ENCODE measurements around the gene TMEM221.

- TF ChIP-seq, protein P1, sequence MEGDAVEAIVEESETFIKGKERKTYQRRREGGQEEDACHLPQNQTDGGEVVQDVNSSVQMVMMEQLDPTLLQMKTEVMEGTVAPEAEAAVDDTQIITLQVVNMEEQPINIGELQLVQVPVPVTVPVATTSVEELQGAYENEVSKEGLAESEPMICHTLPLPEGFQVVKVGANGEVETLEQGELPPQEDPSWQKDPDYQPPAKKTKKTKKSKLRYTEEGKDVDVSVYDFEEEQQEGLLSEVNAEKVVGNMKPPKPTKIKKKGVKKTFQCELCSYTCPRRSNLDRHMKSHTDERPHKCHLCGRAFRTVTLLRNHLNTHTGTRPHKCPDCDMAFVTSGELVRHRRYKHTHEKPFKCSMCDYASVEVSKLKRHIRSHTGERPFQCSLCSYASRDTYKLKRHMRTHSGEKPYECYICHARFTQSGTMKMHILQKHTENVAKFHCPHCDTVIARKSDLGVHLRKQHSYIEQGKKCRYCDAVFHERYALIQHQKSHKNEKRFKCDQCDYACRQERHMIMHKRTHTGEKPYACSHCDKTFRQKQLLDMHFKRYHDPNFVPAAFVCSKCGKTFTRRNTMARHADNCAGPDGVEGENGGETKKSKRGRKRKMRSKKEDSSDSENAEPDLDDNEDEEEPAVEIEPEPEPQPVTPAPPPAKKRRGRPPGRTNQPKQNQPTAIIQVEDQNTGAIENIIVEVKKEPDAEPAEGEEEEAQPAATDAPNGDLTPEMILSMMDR (IDR thresholded peaks at IDR 0.05): no peak
- TF ChIP-seq POLR2A (IDR thresholded peaks at IDR 0.05): no peak
These were observed 20.0 kb upstream of the TMEM221 start for GRCh38 chr19:17468302-17469091.

All from uterus (tissue), 2 donors.